Activated CD4-positive, alpha-beta T cell treated with anti-CD3 and anti-CD28 coated beads, Interleukin-2, amount 50 U/mL, for 16 hours (primary cell): Measurements from ENCODE around the gene GAB2.
"Not testable (repeated sequence)": the region's sequence is repeated elsewhere in the genome, so short reads cannot be mapped to it uniquely, and the experiment has no call there.

Experiments used
- DNase-seq: peaks from one replicate; pipeline ENCODE4 v3.0.0-alpha.2; 2020

The GAB2 gene

DNA sequence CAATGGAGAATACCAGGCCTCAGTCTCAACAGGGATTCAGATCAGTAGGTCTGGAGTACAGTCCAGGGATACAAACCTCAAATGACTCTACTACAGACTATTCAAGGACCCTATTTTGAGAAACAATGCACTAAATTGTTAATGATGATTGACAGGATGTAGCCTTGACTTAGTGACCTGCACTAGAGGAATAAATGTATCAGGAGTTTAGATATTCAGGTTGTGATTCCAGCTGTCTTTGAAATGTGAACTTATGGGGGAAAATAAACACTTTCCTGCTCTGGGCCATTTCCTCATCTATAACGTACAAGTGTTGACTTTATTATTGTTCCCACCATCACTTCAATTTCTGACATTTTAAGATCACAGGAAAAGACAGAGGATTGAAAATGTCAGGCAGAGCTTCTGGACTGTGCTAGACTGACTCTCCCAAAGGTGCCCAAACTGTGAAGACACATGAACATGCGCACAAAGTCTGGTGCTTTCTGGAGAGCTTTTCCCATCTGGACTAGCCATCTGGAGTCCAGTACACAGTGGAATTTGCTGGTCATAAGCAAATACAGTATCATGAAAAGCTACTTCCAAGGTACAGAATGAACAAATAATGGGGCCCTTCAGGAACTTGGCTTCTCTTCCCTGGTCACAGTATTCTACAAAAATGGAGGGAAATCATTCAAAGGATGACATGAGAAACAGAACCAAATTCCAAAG is 118.5 kb downstream of the GAB2 start:
- no peak for DNase-seq

DNA sequence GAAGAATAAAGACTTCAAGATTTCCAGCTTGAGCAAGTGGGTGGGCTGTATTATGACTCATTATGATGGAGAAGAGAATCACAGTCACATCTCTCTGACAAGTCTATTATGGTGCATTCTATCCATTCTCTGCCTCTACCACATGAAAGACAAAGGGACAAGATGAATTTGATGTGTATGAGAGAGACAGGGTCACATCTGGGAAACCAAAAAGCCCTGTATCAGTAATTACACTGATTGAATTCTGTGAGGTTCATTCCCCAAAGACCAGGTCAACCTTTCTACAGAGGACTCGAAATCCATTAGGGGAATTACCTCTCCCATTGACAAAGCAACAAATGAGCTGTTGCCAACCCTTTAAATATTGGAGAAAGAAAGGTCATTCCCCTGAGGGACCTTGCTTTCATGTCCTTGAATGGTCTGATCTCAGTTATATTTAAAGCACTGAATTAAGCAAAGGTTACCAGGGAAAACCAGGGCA is 119.3 kb downstream of the GAB2 start:
- DNase-seq, result no peak

DNA sequence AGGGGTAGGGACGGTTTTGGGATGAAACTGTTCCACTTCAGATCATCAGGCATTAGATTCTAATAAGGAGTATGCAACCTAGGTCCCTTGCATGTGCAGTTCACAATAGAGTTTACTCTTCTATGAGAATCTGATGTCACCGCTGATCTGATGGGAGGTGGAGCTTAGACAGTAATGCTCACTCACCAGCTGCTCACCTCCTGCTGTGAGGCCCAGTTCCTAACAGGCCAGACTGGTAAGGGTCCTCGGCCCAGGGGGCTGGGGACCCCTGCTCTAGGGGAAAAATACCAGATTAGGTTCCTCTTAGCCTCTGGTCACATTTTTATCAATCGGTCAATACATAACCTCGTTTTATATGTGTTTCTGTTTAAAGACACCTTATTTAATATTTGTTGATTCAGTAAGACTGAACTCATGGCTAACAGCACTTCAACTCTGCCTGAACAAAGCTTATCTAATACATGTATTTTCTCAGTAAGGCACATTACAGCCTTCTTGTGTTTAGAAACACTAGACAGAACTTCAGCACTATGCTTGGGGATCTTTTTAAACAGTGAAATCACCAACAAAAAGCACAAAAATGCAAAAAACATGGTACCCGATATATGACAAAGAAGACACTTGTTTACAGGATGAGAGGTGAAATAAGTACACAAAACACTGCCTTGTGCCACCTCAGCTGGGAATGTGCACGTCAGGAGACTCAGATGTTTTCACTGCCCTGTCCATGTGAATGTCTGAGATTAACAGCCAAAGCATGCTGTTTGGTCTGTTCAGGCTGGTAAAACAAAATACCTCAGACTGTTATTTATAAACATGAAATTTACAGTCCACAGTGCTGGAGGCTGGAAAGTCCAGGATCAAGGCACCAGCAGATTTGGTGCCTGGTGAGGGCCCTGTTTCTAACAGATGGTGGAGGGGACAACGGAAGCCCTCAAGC is 121.4 kb downstream of the GAB2 start:
- no peak for DNase-seq

DNA sequence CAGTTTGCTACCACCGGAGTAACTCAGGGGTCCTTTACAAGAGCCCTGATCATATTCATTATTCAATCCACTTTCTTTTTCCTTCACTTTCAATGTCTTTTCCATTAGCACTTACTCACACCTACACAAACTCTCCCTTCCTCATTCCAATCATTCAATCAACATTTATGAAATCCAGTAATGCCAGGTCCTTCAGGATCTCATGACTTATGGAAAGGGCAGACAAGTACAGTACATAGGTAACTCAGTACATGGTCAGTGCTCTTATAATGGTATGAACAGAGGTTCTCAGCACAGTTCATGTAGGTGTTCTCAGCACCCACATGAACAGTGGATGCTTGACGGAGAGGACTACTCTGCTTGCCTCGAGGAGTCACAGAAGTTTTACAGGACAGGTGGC is 122.3 kb downstream of the GAB2 start:
- no peak for DNase-seq

DNA sequence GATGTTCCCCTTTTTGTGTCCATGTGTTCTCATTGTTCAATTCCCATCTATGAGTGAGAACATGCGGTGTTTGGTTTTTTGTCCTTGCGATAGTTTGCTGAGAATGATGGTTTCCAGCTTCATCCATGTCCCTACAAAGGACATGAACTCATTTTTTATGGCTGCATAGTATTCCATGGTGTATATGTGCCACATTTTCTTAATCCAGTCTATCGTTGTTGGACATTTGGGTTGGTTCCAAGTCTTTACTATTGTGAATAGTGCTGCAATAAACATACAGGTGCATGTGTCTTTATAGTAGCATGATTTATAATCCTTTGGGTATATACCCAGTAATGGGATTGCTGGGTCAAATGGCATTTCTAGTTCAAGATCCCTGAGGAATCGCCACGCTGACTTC is 123.5 kb downstream of the GAB2 start:
- not testable (repeated sequence) for DNase-seq

DNA sequence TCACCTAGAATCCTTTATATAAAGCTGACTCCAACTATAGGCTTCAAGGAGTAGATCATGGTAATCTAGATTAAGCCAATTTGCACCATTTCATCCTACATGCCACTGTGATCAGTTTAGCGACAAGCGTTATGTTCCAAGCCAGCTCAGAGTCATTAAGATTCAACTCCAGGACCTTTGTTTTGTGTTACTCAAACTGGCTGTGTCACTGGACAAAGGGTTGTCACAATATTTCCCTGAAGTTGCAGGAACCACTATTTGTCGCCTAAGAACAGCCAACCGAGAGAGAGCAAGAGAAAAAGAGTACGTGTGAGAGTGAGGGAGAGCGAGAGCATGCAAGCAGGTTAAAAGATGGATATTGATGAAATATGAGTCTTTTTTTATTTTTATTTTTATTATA is 124.1 kb downstream of the GAB2 start:
- DNase-seq, result no peak

DNA sequence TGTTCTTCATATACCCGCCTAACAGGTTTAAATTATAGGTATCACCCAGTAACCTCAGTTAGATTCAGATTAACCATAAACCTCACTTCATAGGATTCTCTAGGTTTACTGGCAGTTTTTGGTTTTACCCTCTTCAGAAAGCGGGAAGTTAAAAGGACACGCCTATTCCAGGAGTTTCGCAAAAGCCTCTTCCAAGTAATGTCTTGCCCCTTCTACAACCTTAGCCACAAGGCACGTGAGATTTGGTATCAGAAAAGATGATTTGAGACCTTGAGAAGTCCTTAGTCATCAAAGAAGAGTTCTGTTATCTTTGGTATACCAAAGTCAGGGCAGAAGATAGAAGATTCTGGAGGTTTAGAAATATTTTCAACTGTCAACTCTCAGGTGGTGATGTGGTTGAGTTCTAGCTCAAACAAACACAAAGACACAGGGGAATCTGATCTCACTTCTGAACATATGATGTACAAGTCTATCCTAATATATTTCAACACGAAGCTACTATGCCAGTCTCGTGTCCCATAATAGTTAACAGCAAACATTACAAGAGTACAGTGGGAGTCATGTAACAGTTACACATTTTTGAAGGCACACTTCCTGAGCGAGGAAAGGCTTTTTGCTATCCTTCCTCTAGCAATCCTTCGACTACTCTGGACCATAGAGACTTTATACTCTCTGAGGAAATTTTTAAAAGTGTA is 125.4 kb downstream of the GAB2 start:
- DNase-seq, result peak; percentile 84

DNA sequence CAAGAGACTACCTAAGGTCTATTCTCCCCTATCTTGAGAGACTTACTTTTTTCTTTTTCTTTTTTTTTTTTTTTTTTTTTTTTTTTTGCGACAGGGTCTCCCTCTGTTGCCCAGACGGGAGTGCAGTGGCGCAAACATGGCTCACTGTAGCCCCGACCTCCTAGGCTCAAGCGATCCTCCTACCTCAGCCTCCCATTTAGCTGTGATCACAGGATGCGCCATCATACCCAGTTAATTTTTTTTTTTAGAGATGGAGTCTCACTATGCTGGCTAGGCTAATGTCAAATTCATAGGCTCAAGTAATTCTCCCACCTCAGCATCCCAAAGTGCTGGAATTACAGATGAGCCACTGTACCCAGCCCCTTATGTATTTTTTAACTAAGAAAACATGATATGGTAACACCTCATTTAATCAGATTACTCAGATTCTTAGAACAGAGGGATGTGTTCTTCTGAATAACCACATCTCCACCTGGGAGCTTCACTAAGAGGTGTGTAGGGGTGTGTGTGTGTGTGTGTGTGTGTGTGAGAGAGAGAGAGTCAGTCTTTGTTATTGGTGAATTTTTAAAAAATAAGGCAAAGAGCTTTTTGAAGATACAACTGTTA is 126.0 kb downstream of the GAB2 start:
- peak; percentile 63 for DNase-seq

DNA sequence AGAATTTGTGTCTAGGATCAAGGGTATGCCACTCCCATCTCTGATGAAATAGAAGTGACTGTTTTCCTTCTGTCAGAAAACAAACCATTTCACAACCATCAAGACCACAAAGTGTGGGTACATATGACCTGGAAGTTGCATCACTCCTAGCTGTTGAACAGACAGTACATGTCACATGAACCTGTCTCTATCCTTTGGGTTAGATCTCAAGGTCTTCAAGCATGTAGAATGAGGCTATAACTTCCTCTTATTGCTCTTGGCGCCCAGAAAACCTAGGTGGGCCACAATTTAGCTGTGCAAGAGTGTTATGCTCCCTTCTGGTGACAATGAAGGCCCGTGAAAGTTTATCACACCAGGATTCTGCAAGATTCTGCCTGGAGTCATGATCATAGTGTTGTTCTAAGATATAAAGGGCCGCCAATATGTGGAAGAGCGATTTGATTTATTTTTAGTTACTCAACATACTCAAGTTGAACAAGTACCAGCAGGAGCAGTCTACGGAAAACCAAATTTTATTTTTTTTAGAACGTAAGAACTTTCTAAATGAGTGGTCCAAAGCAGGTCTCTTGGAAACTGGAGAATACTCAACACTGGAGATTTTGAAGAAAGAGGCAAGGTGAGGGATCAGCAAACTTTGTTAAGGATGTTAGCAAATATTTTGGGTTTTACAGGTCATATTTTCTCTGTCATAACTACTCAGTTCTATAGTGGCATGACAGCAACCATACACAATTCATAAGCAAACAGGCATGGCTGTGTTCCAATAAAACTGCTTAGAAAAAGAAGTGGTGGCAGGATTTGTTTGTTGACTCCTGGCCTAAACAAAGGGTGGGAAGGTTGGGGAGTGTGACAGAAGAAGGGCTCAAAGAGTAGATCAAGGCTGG is 127.1 kb downstream of the GAB2 start:
- DNase-seq, result peak; percentile 80

DNA sequence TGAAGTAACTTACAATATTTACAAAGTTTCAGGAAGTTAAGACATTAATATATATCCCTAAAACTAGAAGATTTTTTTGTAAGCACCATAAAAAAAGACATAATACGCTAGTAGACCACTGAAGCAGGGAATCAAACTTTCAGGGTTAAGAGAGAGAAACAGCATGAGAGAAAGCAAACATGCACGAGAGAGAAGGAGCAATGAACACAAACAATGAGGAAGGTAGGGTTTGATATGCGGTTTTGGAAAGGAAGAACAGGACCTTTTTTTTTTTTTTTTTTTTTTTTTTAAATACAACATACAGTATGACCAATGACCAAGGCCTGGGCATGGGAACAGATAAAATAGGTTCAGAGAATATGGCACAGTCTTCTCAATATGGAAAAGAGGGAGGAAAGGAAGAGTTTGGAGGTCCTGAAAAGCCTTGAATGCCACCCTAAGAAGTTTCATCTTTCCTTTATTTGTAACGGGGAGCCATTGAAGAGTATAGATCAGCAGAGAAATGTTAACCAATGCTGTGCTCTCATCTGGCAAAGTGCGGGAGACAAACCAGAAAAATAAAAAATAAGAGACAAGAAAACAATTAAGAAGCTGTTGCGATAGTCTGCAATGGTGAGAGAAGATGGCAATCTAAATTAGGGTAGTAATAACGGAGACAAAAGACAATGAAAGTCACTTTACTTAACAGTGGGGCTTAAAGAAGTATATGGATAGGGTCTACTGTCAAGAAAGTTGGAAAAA is 127.9 kb downstream of the GAB2 start:
- no peak for DNase-seq

DNA sequence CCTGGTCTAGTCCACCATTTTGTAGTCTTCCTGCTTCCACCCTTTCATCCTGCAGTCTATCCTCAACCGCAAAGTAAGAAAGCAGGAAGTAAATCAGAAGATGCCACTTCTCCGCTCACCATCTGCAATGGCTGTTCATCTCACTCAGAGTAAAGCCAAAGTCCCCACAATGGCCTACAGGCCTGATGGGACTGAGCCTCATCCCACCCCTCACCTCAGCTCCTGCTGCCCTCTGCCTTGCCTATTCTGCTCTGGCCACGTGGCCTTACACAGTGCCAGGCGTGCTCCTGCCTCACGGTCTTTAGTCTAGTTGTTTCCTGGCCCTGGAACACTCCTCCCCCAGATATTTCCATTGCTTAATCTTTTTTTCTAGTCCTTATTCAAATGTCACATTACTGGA is 133.4 kb downstream of the GAB2 start:
- DNase-seq, result no peak

DNA sequence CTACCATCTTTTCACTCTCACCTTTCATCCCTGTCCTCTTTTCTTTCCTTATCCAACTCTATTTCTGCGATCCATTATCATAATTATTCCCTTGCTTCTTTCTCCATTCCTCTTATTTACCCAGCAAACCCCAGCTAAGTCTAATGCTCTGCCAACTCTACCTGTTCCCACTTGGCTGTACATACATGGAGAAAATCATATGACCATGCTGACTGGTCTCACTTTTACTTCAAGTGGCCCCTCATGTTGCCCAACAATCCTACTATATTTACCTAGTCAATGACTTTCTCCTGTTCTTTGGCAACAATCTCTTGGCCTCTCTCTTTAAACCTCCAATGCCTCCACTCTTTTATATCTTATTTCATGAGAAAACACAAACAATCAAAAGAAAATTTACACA is 134.8 kb downstream of the GAB2 start:
- no peak for DNase-seq

DNA sequence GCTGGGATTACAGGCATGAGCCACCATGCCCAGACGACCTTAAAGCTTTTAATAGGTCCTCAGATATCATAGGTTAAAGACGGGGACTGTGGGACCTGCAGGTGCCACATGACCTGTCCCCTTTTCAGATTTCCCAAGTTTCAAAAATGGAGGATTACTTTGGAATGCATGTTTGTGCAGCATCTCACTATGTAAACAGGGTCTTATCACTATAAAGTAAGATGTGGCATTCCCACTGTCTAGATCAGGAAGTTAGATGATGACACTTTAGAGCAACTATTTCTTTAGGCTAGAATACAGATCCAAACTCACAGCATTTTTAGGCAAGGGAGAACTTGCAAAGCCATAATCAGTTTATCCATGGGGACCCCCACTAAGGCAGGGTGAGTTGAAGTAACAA is 136.1 kb downstream of the GAB2 start:
- no peak for DNase-seq

DNA sequence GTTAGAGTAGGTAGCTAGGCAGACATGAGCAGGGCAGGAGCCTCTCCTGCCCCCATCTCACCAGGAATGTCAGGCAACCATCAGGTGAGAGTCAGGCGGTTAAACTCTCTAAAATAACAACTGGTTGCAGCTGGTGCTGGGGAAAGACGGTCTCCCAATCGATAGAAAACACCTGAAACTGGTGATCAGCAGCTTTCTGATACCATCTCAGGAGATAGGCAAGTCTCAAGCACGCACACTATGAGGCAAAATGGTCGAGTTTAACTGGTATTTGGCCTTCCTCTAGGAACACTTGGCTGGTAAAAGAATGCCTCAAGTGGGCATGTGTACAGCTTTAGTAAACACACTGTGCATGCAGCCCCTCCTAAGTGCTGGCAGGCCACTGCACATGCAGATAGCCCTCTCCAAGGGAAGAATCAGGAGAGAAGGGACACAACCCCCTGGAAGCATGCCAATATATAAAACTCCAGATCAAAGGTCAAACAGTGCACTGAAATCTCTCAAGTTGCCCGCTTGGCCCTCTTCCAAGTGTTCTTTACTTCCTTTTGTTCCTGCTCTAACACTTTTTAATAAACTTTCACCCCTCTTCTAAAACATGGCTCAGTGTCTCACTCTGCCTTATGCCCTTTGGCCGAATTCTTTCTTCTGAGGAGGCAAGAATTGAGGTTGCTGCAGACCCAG is 140.2 kb downstream of the GAB2 start:
- DNase-seq, result no peak

DNA sequence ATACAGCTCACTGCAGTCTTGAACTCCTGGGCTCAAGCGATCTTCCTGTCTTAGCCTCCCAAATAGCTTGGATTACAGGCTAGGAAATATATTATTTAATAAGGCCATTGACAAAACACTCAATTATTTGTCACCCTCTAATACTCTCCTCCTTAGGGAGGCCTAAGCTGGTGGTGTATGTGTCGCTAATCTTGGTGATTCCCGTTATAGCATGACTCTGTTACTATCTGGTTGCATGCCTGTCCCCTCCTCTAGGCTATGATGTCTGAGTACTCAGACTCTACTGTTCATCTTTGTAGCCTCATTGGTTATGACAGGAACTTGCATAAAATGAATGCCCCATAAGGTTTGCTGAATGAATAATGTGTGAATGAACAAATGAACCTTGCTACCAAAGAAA is 141.3 kb downstream of the GAB2 start:
- DNase-seq, result no peak

DNA sequence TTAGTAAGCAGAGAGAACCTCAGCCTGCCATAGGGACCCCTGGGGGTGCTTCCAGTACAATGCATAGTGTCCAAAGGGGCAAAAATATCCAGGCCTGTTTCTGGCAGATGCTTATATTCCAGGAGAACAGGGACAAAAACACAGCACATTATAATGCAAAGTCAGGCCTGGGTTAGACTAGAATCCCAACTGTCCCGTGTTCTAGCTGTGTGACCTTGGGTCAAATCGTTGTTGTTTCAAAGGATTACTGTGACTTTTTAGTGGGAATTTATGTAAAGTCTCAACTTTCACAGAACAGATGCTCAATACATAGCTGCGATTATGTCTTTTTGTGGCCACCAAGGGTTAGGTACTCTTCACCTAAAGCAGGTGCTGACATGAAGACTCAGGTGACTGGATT is 142.9 kb downstream of the GAB2 start:
- no peak for DNase-seq

DNA sequence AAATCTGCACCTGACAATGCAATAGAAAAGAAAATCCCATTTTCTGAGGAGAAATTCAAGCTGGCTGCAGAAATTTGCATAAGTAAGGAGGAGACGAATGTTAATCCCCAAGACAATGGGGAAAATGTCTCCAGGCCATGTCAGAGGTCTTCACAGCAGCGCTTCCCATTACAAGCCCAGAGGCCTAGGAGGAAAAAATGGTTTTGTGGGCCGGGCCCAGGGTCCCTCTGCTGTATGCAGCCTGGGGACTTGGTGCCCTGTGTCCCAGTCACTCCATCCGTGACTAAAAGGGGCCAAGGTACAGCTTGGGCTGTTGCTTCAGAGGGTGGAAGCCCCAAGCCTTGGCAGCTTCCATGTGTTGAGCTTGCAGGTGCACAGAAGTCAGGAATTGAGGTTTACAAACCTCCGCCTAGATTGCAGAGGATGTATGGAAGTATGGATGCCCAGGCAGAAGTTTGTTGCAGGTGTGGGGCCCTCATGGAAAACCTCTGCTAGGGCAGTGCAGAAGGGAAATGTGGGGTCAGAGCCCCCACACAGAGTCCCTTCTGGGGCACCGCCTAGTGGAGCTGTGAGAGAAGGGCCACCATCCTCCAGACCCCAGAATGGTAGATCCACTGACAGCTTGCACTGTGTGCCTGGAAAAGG is 144.9 kb downstream of the GAB2 start:
- not testable (repeated sequence) for DNase-seq

DNA sequence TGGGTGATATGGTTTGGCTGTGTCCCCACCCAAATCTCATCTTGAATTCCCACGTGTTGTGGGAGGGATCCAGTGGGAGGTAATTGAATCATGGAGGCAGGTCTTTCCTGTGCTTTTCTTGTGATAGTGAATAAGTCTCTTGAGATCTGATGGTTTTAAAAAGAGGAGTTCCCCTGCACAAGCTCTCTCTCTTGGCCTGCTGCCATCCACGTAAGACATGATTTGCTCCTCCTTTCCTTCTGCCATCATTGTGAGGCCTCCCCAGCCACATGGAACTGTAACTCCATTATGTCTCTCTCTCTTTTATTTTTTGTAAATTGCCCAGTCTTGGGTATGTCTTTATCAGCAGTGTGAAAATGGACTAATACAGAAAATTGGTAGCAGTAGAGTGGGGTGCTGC is 145.8 kb downstream of the GAB2 start:
- DNase-seq, result not testable (repeated sequence)

DNA sequence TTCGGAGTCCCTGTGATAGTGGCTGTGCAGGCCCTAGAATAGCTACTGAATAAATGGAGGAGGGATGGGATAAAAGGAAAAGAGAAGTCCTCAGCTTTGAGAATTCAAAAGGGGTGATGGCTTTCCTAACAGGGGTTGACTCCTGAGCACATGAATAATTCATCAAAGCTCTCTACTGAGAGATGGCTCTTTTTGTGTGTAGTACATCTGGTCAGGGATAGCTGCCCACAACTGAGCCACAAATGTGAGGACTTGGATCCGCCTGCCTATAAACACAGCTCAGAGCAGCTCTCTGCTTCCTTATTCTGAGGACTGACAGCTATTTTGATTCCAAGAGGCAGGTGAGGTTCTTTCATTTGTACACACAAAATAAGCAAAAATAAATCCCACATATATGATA is 146.6 kb downstream of the GAB2 start:
- no peak for DNase-seq

DNA sequence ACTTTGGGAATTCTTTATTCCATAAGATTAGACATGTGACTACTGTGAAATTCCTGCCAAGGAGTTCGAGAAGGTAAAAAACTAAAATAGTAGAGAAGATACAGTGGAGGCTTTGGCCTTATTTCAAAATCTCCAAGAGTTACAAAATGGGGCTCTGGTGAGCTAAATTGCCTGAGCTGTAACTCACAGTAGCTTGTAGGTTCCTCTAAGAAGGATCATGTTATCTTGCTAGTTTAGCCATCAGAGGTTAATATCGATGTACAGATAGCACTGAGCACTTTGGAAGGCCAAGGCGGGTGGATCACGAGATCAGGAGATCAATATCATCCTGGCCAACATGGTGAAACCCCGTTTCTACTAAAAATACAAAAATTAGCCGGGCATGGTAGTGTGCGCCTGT is 147.8 kb downstream of the GAB2 start:
- no peak for DNase-seq
